Fibroblast of the aortic adventitia (primary cell): ENCODE results near the gene SLC26A5. TPM values are rescaled to one million over a fixed set of nuclear protein-coding genes. Genes with fewer than 3 reads are reported as not detected.
A peak's percentile ranks its signal among the peaks of the same experiment; 100 is the strongest.

Experiments
- DNase-seq: peaks from one replicate; pipeline ENCODE4 v3.0.0-alpha.2; 2010; ENCODE audit warnings: low read depth
- H3K4me3 ChIP-seq: 2 replicates; pipeline ENCODE4 v1.5.1; 2011; ENCODE audit warnings: low read depth, mild to moderate bottlenecking, control low read depth, low read length, moderate library complexity
- total RNA-seq: library from RNA; depleted of rRNA; stranded (reverse); fragments of >200 nt; gene quantifications from 2 replicates; pipeline ENCODE4 v1.2.3, GENCODE V29; 2012; ENCODE audit warnings: low replicate concordance
- TF ChIP-seq, protein P1 (sequence below): IDR thresholded peaks from 2 replicates; pipeline ENCODE4 v1.5.1; 2011; ENCODE audit warnings: mild to moderate bottlenecking, low read length, control low read depth, inconsistent platforms; ENCODE audit not compliant: insufficient read depth

SLC26A5 gene
- total RNA-seq, 1 donor, result not detected

DNA sequence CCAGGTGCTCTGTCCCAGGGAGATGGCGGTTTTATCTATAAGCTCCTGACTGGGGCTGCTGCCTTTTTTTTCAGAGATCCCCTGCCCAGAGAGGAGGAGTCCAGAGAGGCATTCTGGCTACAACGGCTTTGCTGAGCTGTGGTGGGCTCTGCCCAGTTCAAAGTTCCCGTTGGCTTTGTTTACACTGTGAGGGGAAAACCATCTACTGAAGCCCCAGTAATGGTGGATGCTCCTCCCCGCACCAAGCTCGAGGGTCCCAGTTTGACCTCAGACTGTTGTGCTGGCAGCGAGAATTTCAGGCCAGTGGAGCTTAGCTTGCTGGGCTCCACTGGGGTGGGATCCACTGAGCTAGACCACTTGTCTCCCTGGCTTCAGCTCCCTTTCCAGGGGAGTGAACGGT is 16.4 kb upstream of the SLC26A5 start:
- TF ChIP-seq, protein P1, sequence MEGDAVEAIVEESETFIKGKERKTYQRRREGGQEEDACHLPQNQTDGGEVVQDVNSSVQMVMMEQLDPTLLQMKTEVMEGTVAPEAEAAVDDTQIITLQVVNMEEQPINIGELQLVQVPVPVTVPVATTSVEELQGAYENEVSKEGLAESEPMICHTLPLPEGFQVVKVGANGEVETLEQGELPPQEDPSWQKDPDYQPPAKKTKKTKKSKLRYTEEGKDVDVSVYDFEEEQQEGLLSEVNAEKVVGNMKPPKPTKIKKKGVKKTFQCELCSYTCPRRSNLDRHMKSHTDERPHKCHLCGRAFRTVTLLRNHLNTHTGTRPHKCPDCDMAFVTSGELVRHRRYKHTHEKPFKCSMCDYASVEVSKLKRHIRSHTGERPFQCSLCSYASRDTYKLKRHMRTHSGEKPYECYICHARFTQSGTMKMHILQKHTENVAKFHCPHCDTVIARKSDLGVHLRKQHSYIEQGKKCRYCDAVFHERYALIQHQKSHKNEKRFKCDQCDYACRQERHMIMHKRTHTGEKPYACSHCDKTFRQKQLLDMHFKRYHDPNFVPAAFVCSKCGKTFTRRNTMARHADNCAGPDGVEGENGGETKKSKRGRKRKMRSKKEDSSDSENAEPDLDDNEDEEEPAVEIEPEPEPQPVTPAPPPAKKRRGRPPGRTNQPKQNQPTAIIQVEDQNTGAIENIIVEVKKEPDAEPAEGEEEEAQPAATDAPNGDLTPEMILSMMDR, result no peak
- H3K4me3 ChIP-seq, result no peak overlapping the region
- DNase-seq, result no peak

DNA sequence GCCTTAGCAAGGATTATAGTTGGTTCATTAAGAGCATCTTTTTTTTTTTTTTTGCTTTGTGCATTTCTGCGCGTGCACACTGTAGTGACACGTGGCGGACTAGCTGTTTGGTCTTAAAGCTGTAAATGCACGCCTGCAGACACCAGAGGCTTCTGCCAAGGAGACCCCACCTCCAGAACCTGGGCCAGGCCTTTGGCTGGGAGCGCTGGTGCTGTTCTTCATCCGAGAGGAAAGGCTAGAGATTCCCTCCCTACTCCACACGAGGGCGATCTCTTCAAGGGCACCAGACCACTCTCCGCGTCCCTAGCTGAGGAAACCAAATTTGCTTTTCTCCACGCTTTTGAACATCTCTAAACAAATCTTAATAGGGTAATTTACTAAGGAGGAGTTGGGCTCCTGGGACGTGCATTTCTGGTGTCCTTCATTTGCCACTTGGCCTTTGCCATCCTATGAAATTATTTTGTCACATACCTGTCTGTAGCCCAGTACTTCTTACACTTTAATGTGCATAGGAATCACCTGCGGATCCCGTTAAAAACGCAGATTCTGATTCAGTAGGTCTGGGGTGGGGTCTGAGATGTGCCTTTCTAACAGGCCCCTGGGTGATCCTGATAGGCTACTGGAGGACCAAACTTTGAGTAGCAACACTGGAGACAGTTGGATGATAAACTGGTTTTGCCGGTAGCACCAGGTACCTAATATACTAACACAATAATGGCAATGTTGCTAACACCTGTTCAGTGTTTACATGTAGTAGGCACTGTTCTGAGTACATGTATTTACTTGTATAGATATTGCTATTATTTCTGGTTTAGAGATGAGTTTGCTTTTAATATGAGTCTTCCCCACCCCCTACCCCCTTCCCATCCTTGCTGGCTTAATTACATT is 1.3 kb upstream of the SLC26A5 start:
- TF ChIP-seq, protein P1, result peak; percentile 87
- H3K4me3 ChIP-seq, result no peak overlapping the region
- peak; percentile 49 for DNase-seq

DNA sequence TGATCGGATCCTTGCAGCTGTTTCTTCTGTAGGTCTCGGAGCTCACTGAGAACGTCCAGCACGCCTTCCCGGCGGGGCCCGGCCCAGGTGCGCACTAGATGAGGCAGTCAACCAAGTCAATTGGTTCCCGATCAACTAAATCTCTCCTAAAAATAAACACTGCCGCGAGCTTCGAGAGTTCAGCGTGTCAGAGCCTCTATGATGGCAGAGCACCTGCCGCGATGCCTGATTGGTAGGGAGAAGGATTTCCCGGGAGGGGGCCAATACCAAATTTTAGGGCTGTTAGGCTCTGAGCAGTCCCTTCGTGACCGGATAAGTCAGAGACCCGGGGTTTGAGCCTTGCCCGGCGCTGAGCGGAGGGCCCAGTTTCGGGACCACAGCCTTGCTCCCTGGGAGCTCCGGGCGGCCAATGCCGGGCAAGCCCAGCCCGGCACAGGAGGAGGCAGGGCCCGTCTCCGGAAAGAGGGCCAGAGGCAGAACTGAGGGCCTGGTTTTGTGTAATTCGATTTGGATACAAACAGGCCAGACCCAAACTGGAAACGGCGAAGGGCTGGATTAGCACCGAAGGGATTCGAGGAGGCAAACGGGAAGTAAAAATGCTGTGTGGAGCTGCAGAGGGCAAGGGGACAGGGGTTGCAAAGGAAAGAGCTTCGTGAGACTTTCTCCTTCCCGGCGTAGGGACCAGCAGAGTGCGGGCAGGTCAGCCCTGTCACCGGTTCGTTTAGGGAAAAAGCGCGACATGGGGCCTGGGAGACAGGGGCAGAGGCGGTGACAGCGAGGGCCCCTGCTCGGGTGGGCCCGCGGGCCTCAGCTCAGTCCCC is 569 bp downstream of the SLC26A5 start:
- peak; percentile 4 for DNase-seq
- TF ChIP-seq, protein P1, result no peak
- H3K4me3 ChIP-seq, result peak overlapping the region; percentile 41

DNA sequence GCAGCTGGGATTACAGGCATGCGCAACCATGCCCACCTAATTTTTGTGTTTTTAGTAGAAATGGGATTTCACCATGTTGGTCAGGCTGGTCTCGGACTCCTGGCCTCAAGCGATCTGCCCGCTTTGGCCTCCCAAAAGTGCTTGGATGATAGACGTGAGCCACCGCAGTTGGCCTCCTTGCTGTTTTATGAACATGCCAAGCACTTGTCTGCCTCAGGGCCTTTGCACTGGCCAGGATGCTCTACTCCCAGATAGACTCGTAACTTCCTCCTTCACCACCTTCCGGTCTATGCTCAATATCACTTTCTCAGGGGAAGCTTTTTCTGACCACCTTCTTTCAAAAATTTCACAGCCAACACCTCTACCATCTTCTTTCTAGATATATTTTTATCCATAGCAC is 6.3 kb downstream of the SLC26A5 start:
- H3K4me3 ChIP-seq, result no peak overlapping the region
- TF ChIP-seq, protein P1, result no peak
- DNase-seq, result no peak

DNA sequence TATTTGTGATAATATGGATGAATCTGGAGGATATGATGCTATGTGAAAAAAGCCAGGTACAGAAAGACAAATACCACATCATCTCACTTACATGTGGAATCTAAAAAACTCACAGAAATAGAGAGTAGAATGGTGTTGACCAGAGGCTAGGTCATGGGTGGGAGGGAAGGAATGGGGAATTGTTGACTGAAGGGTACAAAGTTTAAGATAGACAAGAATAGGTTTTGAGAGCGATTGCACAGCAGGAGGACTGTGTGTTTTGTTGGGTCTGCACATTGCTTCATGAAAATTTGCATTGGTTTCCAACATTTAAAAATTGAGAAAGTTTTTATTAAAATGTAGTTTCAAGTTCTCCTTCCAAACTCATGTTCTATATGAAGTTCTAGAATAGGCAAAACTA is 8.4 kb downstream of the SLC26A5 start:
- H3K4me3 ChIP-seq, result no peak overlapping the region
- TF ChIP-seq, protein P1, result no peak
- DNase-seq, result no peak

DNA sequence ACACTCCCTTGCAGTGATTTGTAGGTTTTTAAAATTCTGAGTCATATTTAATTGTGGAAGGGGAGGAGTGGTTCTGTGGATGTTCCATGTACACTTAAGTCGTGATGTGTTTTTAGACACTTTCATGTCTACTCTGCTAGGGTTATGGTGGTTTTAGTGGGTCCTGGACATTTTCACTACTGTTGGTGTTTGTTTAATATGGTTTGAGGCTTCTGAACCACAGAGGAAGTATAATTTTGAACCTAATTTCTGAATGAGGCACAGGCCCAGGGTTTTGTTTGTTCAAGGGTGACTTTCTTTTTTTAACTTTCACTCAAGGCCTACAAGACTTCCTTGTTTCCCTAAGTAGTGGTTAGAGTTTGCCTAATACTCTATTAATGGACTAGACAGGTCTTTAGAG is 13.3 kb downstream of the SLC26A5 start:
- H3K4me3 ChIP-seq, result no peak overlapping the region
- DNase-seq, result no peak
- TF ChIP-seq, protein P1, result no peak
